Fibroblast of mammary gland (primary cell): ENCODE data around the gene KBTBD12.

Source experiments
- DNase-seq: peaks from one replicate; pipeline ENCODE4 v3.0.0-alpha.2; 2010; ENCODE audit warnings: low read depth
- H3K4me3 ChIP-seq: 2 replicates; pipeline ENCODE4 v1.5.1; 2011; ENCODE audit warnings: low read depth, mild to moderate bottlenecking, low read length, moderate library complexity; ENCODE audit not compliant: control insufficient read depth
- CTCF ChIP-seq: conservative IDR thresholded peaks from 2 replicates; pipeline ENCODE4 v1.5.1; 2011; ENCODE audit warnings: low read depth, low read length, inconsistent platforms; ENCODE audit not compliant: control insufficient read depth, insufficient read depth

KBTBD12 gene

GRCh38 chr3:127984241-127984975 lies 69.4 kb downstream of the KBTBD12 start:
- H3K4me3 ChIP-seq: no peak overlapping the region
- no peak for TF ChIP-seq CTCF
- DNase-seq: no peak

GRCh38 chr3:127985216-127985615 lies 70.2 kb downstream of the KBTBD12 start:
- no peak overlapping the region for H3K4me3 ChIP-seq
- no peak for DNase-seq
- no peak for TF ChIP-seq CTCF

GRCh38 chr3:127985655-127986225 lies 70.7 kb downstream of the KBTBD12 start:
- TF ChIP-seq CTCF: no peak
- no peak for DNase-seq
- H3K4me3 ChIP-seq: no peak overlapping the region

GRCh38 chr3:127986803-127987202 lies 71.8 kb downstream of the KBTBD12 start:
- H3K4me3 ChIP-seq: no peak overlapping the region
- TF ChIP-seq CTCF: no peak
- DNase-seq: no peak

GRCh38 chr3:127987309-127987995 lies 72.4 kb downstream of the KBTBD12 start:
- no peak for TF ChIP-seq CTCF
- DNase-seq: no peak
- no peak overlapping the region for H3K4me3 ChIP-seq

GRCh38 chr3:127988770-127989557 lies 73.9 kb downstream of the KBTBD12 start:
- DNase-seq: no peak
- TF ChIP-seq CTCF: no peak
- no peak overlapping the region for H3K4me3 ChIP-seq
